AG04449 (cell line): Measurements from ENCODE around the gene EDAR.

ENCODE experiments used
- CTCF ChIA-PET: fragments of 350-600 bp; formaldehyde crosslinking; extraction: SDS; loops from one replicate; lab custom pipeline; 2021; ENCODE audit warnings: antibody characterized with exemption; lab: Yijun Ruan, JAX
- POLR2A ChIA-PET: fragments of 400-600, 350-600 bp; formaldehyde crosslinking; extraction: SDS; loops from one replicate; lab custom pipeline; 2020; ENCODE audit warnings: antibody characterized with exemption, inconsistent platforms; lab: Yijun Ruan, JAX
- DNase-seq: peaks from one replicate; pipeline ENCODE4 v3.0.0-alpha.2; 2010; ENCODE audit warnings: low read depth, low spot score
- H3K4me3 ChIP-seq: 2 replicates; pipeline ENCODE4 v1.5.1; 2011; ENCODE audit warnings: low read depth, mild to moderate bottlenecking, control low read depth, low read length
- CTCF ChIP-seq: IDR thresholded peaks from one replicate; pipeline ENCODE4 v1.5.1; 2011; ENCODE audit warnings: mild to moderate bottlenecking, moderate library complexity, low read length, control low read depth, inconsistent platforms; ENCODE audit not compliant: insufficient read depth; ENCODE audit errors: missing control alignments

The EDAR gene

GRCh38 chr2:108847000-108847399 lies 142.0 kb downstream of the EDAR start:
- no peak for TF ChIP-seq CTCF
- CTCF ChIA-PET: interaction anchor here (0.7 to 1.2 kb wide), 2 partner anchors 28 to 82 kb away, joined by 3 to 4 read pairs; no protein-coding TSS in a partner anchor
- DNase-seq: no peak
- POLR2A ChIA-PET: no interaction called here
- H3K4me3 ChIP-seq: no peak overlapping the region

DNA sequence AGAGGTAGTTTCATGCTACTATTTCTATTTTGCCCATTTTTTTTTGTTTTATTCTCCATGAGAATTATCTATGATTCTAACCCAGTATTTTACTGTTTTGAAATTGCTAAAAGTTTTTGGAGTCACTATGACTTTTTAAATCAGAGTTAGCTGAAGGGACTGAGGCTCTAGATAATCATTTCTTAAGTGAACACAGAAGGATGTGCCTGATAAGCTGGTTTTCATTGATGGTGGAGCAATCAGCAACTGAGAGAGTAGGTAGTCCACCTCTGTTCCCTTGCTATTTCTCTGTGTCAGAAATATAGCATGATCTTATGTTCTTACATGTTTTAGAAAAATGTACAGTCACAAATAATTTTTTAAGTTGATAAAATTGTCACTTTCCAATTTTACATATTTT lies 143.1 kb downstream of the EDAR start:
- TF ChIP-seq CTCF: no peak
- CTCF ChIA-PET: no interaction called here
- no peak overlapping the region for H3K4me3 ChIP-seq
- no peak for DNase-seq
- POLR2A ChIA-PET: no interaction called here
